GM21786 (cell line): ENCODE results near the gene DNAH6.

ENCODE experiments used
- ATAC-seq: cut with Tn5 transposase; IDR thresholded peaks from one replicate; pipeline ENCODE4 v1.9.1; 2021; ENCODE audit not compliant: unreplicated experiment

DNAH6 gene

GRCh38 chr2:84687498-84688149 lies 171.3 kb downstream of the DNAH6 start:
- ATAC-seq: no peak

DNA sequence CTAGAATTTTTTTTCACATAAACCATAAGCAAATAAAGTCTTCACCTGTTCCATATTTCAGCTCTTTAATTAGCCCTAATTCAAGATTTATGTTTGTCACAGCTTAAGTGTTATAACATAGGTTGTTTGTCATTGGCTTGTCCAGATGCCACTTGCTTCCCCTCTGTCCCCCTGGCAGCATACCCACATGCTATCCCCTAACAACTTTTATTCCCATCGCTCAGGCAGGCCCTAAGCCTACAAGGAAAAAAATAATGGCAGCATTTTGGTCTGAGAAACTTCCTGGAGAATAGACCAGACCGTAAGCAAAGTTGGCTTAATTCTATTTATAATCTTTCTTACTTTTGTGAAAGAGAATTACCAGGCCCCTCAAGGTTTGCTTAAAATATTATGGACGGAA lies 173.9 kb downstream of the DNAH6 start:
- ATAC-seq: no peak

DNA sequence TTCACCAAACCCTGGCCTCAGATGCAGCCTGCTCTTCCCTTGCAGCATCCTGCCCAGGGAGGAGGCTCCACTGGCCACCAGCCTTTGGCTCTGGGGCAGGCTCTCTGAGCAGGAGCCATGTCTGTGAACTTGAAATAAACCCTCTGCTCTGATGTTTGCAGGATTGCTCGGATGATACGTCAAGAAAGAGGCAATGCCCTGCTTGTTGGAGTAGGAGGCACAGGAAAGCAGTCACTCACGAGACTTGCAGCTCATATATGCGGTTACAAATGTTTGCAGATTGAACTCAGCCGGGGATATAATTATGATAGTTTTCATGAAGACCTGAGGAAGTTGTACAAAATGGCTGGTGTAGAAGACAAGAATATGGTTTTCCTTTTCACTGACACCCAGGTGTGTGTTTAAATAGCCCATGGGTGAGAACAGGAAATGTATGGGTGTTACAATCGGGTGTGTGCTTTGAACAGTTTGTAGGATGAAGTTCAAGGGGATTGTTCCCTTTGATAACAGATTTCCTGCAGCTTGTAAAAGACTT lies 177.9 kb downstream of the DNAH6 start:
- no peak for ATAC-seq

DNA sequence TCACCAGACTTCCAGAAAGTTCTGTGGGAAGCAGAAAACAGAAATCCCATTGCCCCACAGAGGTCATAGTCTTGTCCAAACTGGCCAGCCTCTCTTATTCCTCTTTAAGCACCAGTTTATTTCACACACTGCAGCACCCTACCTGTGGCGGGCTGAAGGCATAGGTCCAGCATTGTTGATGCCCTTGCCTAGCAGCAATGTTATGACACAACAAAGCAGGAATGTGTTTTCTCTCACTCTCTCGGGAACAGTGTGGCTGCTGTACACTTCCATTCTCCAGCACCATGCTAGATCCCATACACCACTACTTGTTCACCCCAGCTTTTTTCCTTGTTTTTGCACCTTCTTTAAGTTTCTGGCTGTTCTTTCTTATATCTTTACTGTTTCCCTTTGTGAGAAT lies 181.6 kb downstream of the DNAH6 start:
- no peak for ATAC-seq

DNA sequence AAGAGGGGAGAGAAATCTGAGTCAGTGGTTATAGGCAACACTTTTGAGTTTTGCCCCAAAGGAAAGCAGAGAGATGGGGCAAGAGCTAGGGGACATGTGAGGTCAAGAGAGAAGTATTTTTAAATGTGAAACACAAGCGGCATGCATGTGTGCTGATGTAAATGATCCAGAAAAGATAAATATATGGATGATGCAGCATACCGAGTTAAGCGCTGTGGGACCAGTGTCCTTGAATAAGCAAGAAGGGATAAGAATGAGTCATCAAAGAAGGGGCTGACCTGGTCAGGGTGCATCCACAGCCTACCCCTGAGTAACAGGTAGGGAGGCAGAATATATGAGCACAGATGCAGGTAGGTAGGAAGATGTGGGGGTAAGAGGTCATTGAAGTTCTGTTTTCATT lies 183.7 kb downstream of the DNAH6 start:
- no peak for ATAC-seq

GRCh38 chr2:84701880-84702279 lies 185.6 kb downstream of the DNAH6 start:
- no peak for ATAC-seq

DNA sequence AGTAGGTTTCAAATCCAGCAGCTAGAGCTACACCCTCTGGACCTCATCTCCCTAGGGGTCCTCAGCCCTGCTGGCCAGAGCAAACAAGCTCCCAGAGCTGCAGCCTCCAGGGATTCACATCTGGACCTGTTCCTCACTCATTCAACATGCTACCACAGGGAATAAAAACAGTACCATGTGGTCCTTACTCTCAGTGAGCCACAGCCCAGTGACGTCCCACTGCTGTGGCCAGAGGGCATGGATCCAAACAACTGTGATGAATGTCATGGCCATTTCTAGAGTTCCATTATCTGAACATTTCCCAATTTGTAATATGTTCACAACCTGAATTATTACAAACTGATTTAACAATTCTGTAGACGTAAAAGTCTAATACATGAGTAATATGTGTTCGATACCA lies 186.6 kb downstream of the DNAH6 start:
- no peak for ATAC-seq

DNA sequence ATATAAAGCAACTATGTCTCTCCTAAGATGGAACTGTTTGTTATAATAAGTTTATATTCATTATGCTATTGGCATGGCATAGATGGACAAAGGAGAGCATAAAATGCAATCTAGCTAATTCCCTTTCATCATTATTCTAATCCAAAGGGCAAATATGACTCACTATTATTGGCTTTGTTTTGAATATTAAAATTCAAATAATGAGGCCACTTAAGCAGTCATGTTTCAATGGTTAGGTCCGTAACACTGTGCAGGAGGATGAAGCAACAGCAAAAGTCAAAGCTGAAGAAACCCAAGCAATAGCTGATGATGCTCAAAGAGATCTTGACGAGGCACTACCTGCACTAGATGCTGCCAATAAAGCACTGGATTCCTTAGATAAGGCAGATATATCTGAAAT lies 187.5 kb downstream of the DNAH6 start:
- ATAC-seq: no peak

DNA sequence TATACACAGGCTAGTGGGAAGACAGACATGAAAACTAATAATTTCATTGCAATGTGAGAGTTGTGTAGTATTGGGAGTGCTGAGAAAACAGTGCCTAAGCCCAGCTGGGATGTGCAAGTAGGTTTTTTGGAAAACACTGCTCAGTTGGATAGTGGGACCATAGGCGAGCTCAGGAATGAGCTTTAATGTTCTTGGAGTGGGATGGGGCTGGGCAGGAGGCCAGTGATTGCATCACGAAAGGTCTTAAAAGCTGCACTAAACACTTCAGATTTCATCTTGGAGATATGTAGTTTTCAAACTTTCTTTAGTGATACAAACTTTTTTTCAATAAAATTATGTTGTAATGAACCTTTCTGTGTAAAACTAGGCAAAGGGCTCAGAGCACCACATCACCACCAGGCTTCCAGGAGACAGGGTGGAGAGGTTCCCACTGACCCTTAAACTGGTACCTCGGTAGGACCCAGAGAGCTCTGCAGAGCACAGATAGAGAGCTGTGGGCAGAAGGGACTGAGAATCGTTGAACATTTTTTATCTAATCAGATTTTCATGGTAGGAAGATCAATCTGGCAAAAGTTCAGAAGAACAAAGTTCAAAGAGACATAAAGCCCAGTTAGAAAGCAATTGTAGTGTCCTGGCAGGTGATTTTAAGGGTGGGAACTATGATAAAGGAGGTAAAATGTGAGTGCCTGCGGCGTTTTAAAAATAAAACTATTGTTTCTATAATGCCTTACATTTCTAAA lies 188.4 kb downstream of the DNAH6 start:
- no peak for ATAC-seq

DNA sequence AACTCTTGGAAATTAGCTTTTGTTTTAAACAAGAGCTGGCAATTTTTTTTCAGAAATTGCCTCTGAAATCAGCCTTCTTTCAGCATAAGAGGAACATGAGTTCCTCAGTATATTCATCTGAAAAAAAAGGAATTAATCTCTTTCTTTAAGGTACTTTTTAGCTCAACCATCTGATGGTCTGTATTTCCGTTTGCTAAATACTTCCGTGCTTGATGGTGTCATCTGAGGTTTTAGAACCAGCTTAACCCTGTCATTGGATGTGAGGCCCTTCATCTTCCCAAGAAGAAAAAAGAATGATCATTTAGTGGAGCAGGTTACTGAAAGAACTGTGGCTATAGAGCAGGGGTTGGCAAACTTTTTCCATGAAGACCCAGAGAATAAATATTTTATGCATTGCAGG lies 189.6 kb downstream of the DNAH6 start:
- no peak for ATAC-seq

DNA sequence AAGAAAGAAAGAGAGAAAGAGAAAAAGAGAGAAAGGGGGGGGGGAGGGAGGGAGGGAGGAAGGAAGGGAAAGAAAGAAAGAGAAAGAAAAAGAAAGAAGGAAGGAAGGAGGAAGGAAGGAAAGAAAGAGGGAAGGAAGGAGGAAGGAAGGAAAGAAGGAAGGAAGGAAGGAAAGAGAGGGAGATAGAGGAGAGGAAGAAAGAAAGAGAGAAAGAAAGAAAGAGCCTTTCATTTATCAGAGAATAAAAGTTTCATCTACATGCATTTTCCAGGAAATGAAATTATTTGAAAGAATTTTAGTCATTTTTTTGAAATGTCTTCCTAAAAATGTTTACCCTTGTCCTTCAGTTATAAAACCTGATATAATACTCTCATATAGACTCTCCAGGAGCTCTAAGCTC lies 192.1 kb downstream of the DNAH6 start:
- no peak for ATAC-seq

- ATAC-seq: no peak
These were observed 195.4 kb downstream of the DNAH6 start for GRCh38 chr2:84711651-84712050.

DNA sequence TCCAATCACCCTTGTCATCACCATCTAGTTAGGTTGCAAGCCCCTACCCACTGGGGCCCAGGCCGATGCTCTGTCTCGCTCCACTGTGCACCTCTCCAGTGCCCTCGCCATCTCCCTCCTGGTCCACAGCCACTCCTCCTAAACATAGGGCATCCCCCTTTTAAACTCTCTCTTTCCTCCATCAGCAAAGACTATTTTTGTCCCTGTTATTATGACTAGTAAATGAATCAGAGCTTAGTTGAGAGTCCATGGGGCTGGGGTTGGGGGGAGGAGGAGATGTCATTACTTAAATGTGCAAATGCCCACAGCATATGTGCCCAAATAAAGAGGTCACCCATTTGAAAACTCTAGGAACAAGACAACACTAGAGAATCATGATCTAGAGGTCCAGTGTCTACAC lies 197.1 kb downstream of the DNAH6 start:
- ATAC-seq: no peak

DNA sequence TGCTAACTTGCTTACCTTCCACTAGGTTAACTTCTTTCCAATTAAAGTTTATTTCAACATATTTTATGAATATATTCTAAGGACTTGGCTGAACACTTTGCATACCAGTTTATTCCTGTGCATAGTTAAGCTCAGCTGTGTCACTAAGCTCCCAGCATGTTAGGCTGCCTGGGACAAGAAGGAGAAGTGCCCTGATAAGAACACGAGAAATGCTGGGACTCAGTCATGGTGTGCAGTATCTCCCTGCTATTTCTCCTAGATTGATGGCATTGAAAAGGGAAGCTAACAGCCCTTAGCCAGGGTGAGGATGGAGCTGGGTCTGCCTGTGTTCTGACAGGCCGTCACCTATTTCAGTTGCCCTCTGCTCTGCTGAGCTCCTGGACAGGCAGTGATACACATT lies 200.3 kb downstream of the DNAH6 start:
- no peak for ATAC-seq

- no peak for ATAC-seq
These were observed 201.0 kb downstream of the DNAH6 start for GRCh38 chr2:84717302-84717701.

GRCh38 chr2:84719434-84719833 lies 203.1 kb downstream of the DNAH6 start:
- no peak for ATAC-seq

GRCh38 chr2:84723831-84724230 lies 207.5 kb downstream of the DNAH6 start:
- ATAC-seq: no peak

DNA sequence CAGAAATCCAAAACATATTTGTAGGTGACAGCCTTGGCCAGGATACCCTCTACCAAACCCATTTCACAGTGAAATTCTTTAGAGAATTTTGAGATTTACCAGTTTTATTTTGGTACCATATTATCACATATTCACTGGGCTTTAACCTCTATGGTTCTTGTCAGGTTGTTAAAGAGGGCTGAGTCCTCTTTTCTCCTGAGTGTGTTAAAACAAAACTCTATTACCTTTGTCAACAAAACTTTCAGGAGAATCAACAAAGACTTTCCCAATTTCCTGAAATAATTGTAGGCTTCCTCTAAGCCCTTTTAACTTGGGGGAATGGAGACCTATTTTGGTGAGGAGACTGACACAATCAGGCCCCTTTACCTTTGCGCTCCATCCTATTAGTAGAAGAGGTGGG lies 209.4 kb downstream of the DNAH6 start:
- no peak for ATAC-seq

DNA sequence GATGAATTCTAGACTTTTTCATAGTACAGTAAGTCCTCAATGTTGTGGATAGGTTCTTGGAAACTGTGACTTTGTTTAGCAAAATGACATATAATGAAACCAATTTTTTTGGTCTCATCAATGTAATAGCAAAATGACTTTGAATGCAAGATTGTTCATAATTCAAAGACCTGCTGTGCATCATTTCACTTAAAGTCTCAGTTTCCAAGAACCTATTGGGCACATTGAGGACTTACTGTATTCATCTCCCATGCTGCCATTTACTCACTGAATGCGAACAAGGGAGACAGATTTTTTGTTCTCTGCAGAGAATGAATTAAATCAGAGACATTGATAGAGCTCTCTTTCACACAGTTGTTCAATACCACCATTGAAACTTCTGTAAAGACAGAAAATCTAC lies 211.0 kb downstream of the DNAH6 start:
- ATAC-seq: no peak

DNA sequence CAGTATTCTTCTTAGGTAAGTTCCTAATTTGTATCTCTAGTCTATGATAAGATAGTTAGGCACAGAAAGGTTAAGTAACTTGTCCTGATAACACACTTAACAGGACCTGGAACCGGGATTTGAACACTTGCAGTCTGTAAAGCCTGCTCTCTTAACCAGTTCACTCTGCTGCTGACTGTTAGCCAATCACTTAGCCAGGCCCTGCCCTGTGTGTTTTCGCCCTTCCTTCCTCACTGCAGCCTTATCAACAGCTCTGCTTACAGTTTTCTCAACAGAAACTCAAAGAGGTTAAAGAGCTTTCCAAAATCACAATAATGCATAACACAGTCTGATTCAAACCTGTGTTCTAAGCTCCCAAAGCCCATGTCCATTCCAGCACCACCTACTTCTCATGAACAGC lies 212.9 kb downstream of the DNAH6 start:
- no peak for ATAC-seq

DNA sequence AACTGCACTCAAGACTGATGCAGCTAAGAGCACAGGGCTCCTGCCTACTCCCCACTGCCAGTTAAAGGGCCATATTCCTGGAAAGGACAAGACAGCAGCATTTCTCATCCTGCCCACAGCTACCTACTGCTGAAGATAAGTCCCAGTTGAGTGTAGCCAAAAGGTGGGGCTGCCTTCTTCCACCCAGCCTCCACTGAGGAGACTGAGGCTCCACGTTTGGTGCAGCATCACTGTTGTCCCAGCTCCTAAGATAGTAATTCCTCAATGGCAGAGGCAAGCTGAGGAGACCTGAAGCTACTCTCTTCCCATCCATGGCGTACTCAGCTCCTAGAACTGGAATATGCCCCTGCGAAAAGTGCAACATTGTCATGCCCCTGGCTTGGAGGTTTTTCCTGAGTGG lies 214.9 kb downstream of the DNAH6 start:
- no peak for ATAC-seq

DNA sequence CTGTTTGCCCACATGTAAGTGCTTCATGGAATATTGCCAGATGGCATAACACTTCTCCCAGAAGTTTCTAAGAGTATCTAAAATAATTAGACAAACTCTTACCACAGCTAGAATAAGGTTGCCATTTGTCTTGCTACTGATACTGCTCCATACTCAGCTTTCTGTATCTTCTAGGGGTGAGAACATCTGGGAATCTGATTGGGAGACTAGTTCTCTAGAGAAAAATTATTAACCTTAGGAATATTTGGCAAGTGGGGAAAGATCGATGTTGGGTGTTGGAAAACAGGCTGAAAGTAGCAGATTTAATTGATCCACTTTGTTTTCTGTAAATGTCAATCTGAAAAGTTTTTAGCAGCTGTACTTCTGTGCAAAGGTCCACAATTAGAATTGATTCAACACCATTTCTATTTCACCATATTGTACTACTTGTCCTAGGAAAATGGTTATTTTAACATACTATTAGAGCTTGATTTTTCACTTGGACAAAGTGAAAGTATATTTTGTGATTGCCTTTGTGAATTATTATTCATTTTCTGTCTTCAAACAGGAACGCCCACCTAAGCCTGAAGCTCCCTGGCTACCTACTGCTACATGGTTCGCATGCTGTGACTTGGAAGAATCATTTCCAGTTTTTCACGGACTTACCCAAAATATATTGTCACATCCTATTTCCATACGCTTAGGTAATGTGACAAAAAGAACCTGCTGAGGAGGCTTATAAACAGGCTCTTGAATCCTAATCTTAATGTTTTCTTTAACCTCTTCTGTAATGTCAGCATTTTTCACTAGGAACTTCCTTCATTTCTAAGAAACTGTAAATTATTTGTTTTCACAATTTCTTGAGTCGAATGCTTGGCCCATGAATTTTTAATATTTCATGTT lies 216.8 kb downstream of the DNAH6 start:
- ATAC-seq: no peak
